ENCODE measurements around the gene ARHGDIG.

- TF ChIP-seq, protein P1, sequence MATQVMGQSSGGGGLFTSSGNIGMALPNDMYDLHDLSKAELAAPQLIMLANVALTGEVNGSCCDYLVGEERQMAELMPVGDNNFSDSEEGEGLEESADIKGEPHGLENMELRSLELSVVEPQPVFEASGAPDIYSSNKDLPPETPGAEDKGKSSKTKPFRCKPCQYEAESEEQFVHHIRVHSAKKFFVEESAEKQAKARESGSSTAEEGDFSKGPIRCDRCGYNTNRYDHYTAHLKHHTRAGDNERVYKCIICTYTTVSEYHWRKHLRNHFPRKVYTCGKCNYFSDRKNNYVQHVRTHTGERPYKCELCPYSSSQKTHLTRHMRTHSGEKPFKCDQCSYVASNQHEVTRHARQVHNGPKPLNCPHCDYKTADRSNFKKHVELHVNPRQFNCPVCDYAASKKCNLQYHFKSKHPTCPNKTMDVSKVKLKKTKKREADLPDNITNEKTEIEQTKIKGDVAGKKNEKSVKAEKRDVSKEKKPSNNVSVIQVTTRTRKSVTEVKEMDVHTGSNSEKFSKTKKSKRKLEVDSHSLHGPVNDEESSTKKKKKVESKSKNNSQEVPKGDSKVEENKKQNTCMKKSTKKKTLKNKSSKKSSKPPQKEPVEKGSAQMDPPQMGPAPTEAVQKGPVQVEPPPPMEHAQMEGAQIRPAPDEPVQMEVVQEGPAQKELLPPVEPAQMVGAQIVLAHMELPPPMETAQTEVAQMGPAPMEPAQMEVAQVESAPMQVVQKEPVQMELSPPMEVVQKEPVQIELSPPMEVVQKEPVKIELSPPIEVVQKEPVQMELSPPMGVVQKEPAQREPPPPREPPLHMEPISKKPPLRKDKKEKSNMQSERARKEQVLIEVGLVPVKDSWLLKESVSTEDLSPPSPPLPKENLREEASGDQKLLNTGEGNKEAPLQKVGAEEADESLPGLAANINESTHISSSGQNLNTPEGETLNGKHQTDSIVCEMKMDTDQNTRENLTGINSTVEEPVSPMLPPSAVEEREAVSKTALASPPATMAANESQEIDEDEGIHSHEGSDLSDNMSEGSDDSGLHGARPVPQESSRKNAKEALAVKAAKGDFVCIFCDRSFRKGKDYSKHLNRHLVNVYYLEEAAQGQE (IDR thresholded peaks at IDR 0.05) = no peak
- TF ChIP-seq, protein P2, sequence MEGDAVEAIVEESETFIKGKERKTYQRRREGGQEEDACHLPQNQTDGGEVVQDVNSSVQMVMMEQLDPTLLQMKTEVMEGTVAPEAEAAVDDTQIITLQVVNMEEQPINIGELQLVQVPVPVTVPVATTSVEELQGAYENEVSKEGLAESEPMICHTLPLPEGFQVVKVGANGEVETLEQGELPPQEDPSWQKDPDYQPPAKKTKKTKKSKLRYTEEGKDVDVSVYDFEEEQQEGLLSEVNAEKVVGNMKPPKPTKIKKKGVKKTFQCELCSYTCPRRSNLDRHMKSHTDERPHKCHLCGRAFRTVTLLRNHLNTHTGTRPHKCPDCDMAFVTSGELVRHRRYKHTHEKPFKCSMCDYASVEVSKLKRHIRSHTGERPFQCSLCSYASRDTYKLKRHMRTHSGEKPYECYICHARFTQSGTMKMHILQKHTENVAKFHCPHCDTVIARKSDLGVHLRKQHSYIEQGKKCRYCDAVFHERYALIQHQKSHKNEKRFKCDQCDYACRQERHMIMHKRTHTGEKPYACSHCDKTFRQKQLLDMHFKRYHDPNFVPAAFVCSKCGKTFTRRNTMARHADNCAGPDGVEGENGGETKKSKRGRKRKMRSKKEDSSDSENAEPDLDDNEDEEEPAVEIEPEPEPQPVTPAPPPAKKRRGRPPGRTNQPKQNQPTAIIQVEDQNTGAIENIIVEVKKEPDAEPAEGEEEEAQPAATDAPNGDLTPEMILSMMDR (IDR thresholded peaks at IDR 0.05; ENCODE audit: low read depth, low read length, missing input control) = no peak
- TF ChIP-seq MAX (IDR thresholded peaks at IDR 0.05) (no peak), YY1 (IDR thresholded peaks at IDR 0.05) (no peak)
Measured at GRCh38 chr16:301950-302349, 21.6 kb downstream of the ARHGDIG start.

Data from liver (tissue), 2 donors.